Endothelial cell of umbilical vein (primary cell): ENCODE data around the gene SNX10. TPM values are rescaled to one million over a fixed set of nuclear protein-coding genes. Genes with fewer than 3 reads are reported as not detected.
A peak's percentile ranks its signal among the peaks of the same experiment; 100 is the strongest.

Source experiments
- BruUV-seq: library from RNA; stranded (reverse); fragments of 400-500 nt; replicated peaks from 2 replicates; lab custom pipeline; 2021; lab: Mats Ljungman, UMichigan
- CTCF ChIA-PET: fragments of 300-600, 350-600 bp; sonication (Branson Sonifier 250); formaldehyde crosslinking; loops from one replicate; lab custom pipeline; 2021; ENCODE audit warnings: antibody characterized with exemption, inconsistent platforms; lab: Charles Lee
- POLR2A ChIA-PET: fragments of 300-600, 350-600 bp; sonication (Branson Sonifier 250); formaldehyde crosslinking; loops from one replicate; lab custom pipeline; 2021; ENCODE audit warnings: antibody characterized with exemption, inconsistent platforms; lab: Charles Lee
- DNase-seq: peaks from one replicate; pipeline ENCODE4 v3.0.0-alpha.2; 2011; ENCODE audit warnings: low read depth, low spot score
- FAIRE-seq: peaks from 2 replicates; lab custom pipeline; 2011; peaks lifted over from hg19 to GRCh38; lab: Jason Lieb, UNC
- H2AFZ ChIP-seq: 2 replicates; pipeline ENCODE4 v1.6.0; 2012; ENCODE audit warnings: low read depth, low read length, control low read depth, inconsistent platforms
- H3K27ac ChIP-seq: 2 replicates; pipeline ENCODE4 v1.5.1; 2011; ENCODE audit warnings: low read depth, mild to moderate bottlenecking, control low read depth, low read length, moderate library complexity; ENCODE audit not compliant: insufficient read depth
- H3K27me3 ChIP-seq, 2 experiments: 2 replicates each; pipeline versions ENCODE4 v1.6.0 to v1.6.1; 2011; ENCODE audit warnings: low read length in 2 of 2, mixed read lengths in 1 of 2; ENCODE audit not compliant: control insufficient read depth in 2 of 2, insufficient read depth in 2 of 2
- H3K36me3 ChIP-seq, 2 experiments: 2 replicates in 1 of 2; 3 replicates in 1 of 2; pipeline ENCODE4 v1.5.1; 2011; ENCODE audit warnings: low read length in 2 of 2, mild to moderate bottlenecking in 1 of 2, moderate library complexity in 1 of 2; ENCODE audit not compliant: control insufficient read depth in 2 of 2, insufficient read depth in 2 of 2; ENCODE audit errors: extremely low read depth in 1 of 2
- H3K4me1 ChIP-seq: 3 replicates; pipeline ENCODE4 v1.5.1; 2011; ENCODE audit warnings: mild to moderate bottlenecking, low read length; ENCODE audit not compliant: control insufficient read depth, insufficient read depth; ENCODE audit errors: extremely low read depth
- H3K4me2 ChIP-seq: 2 replicates; pipeline ENCODE4 v1.6.1; 2011; ENCODE audit warnings: low read length, control low read depth, mixed read lengths; ENCODE audit not compliant: insufficient read depth
- H3K4me3 ChIP-seq, 3 experiments: fragments of 200-600 bp in 1 of 3; sonication (generic), shearing (Covaris generic) in 1 of 3; replicated peaks in 1 of 3; 2 replicates each; pipeline ENCODE4 v1.5.1; 2011 to 2016; ENCODE audit warnings: control low read depth in 3 of 3, low read length in 3 of 3, mild to moderate bottlenecking in 2 of 3, inconsistent platforms in 1 of 3, low read depth in 1 of 3, moderate library complexity in 1 of 3; ENCODE audit not compliant: insufficient read depth in 1 of 3
- H3K79me2 ChIP-seq: 2 replicates; pipeline ENCODE4 v1.6.0; 2012; ENCODE audit warnings: low read length, inconsistent platforms; ENCODE audit not compliant: control insufficient read depth, insufficient read depth
- H3K9ac ChIP-seq: replicated peaks from 2 replicates; pipeline ENCODE3; 2011; ENCODE audit warnings: low read length, control low read depth; ENCODE audit not compliant: insufficient read depth; ENCODE audit errors: extremely low read depth
- H3K9me1 ChIP-seq: replicated peaks from 3 replicates; pipeline ENCODE4 v1.6.0; 2011; ENCODE audit warnings: mild to moderate bottlenecking, low read length; ENCODE audit not compliant: control insufficient read depth, insufficient read depth; ENCODE audit errors: extremely low read depth
- H3K9me3 ChIP-seq: replicated peaks from 2 replicates; pipeline ENCODE4 v1.5.1; 2012; ENCODE audit warnings: low read length, inconsistent platforms; ENCODE audit not compliant: control insufficient read depth, insufficient read depth
- H4K20me1 ChIP-seq: replicated peaks from 2 replicates; pipeline ENCODE3; 2011; ENCODE audit warnings: mild to moderate bottlenecking, low read length; ENCODE audit not compliant: control insufficient read depth, insufficient read depth; ENCODE audit errors: extremely low read depth
- FOS ChIP-seq: IDR thresholded peaks from 2 replicates; pipeline ENCODE4 v1.6.1; 2011; ENCODE audit warnings: mild to moderate bottlenecking, low read length, moderate library complexity, borderline replicate concordance; ENCODE audit not compliant: insufficient read depth
- POLR2A ChIP-seq: IDR thresholded peaks from 2 replicates; pipeline ENCODE4 v1.6.1; 2012; ENCODE audit warnings: low read depth, mild to moderate bottlenecking, control low read depth, low read length
- dilution Hi-C: fragments of 300-500 bp; cut with MboI; formaldehyde crosslinking; loops from one replicate; pipeline ENCODE4 v1.15.0; 2019; ENCODE audit warnings: low sequenced_read_pairs; ENCODE audit not compliant: extremely low pct_ligation_motif_present
- intact Hi-C: fragments of 100-400 bp; cut with micrococcal nuclease; formaldehyde crosslinking; loops from one replicate; pipeline ENCODE4 v1.10.0; 2022
- polyA plus RNA-seq, 4 experiments: library from polyadenylated mRNA; depleted of rRNA in 3 of 4; stranded (reverse) in 3 of 4; unstranded in 1 of 4; fragments of >200 nt; gene quantifications; 2 replicates each; pipeline versions ENCODE4 v1.2.1 to v1.2.3, GENCODE V29; 2011 to 2012; ENCODE audit warnings: missing spikeins in 1 of 4
- total RNA-seq: library from RNA; stranded (reverse); gene quantifications from 2 replicates; pipeline ENCODE4 v1.2.3, GENCODE V29; 2021
- TF ChIP-seq, protein P1 (sequence below), 2 donors: IDR thresholded peaks; 1 replicate in 1 of 2; 2 replicates in 1 of 2; pipeline ENCODE4 v1.5.1; 2011; ENCODE audit warnings: low read length in 2 of 2, mild to moderate bottlenecking in 2 of 2, moderate library complexity in 2 of 2, control low read depth in 1 of 2, inconsistent platforms in 1 of 2, low read depth in 1 of 2; ENCODE audit not compliant: insufficient read depth in 1 of 2; ENCODE audit errors: extremely low read depth in 1 of 2

The SNX10 gene
- total and polyA plus RNA-seq, 2 donors (not counting 3 experiments of a cell fraction or from before 2014, with no cell fraction given), result 0.25 to 0.80 TPM

GRCh38 chr7:26363465-26363864, 71.8 kb downstream of the SNX10 start:
- Histone ChIP-seq H3K27me3 (peaks cover 0 to 8% of the 10 kb centered on the region in 2 experiments), H3K9me1 (no peaks in the 10 kb centered on the region), H2AFZ (no peak overlapping the region), H3K9me3 (no peaks in the 10 kb centered on the region), H3K27ac (no peak overlapping the region), H4K20me1 (no peaks in the 10 kb centered on the region), H3K9ac (no peak overlapping the region), H3K4me3 (no peak overlapping the region), H3K79me2 (no peaks in the 10 kb centered on the region), H3K4me1 (peaks cover 8% of the 10 kb centered on the region), H3K36me3 (no peaks in the 10 kb centered on the region), H3K4me2 (no peak overlapping the region)
- POLR2A ChIA-PET, result no interaction called here
- FAIRE-seq, result no peak
- DNase-seq, result no peak
- CTCF ChIA-PET, result interaction anchor here (1.7 to 7.9 kb wide), 4 partner anchors 211 to 468 kb away, joined by 3 to 304 read pairs (median 148); partner anchors contain the start of gene NFE2L3
- TF ChIP-seq POLR2A (no peak), FOS (no peak)
- intact Hi-C loops, result no loop called here
- BruUV-seq, result no TSS peak
- dilution Hi-C loops, result no loop called here

DNA sequence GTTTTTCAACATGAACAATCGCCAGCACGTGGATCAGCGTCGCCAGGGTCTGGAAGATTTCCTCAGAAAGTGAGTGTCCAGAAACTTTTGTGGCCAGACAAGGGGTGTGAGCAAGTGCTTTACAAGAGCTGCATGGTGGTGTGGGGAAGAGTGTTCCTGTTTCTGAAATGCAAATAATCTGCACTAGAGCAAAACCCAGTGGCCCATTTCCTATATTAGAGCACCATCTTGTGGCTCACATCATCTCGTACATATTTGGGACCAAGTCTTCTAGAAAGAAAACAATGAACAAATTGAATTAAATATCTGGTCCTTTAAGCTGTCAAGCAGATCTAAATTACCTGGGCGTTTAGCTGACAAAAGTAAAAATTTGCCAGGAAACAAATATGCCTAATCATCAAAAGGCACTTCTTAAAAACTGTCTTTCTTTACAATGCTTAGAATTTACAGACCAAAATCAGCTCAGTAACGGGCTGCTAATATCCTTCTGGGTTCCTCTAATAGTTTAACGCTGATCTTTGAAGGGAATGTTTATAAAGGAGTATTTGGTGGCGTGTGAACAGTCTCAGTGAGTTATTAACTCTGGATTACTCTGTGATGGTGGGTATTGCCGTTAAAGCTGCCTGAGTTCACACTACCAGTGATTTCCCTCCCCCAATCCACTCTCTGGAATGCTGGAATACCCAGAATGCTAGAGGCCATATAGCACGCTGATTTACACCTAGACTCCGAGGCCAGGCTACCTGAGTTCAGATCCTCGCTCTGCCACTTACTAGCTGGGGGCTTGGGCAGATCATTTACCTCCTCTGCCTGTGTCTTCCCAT, 73.6 kb downstream of the SNX10 start:
- H3K9ac ChIP-seq, result no peak overlapping the region
- peak; percentile 88 for DNase-seq
- peak overlapping the region; percentile 30 for H3K4me2 ChIP-seq
- CTCF ChIA-PET, result interaction anchor here (0.6 to 7.9 kb wide), 68 partner anchors 9 to 1148 kb away, joined by 3 to 304 read pairs (median 4); partner anchors contain the start of genes CBX3, HOXA5 and HOXA7
- H4K20me1 ChIP-seq, result no peaks in the 10 kb centered on the region
- TF ChIP-seq POLR2A, result no peak
- TF ChIP-seq, protein P1, sequence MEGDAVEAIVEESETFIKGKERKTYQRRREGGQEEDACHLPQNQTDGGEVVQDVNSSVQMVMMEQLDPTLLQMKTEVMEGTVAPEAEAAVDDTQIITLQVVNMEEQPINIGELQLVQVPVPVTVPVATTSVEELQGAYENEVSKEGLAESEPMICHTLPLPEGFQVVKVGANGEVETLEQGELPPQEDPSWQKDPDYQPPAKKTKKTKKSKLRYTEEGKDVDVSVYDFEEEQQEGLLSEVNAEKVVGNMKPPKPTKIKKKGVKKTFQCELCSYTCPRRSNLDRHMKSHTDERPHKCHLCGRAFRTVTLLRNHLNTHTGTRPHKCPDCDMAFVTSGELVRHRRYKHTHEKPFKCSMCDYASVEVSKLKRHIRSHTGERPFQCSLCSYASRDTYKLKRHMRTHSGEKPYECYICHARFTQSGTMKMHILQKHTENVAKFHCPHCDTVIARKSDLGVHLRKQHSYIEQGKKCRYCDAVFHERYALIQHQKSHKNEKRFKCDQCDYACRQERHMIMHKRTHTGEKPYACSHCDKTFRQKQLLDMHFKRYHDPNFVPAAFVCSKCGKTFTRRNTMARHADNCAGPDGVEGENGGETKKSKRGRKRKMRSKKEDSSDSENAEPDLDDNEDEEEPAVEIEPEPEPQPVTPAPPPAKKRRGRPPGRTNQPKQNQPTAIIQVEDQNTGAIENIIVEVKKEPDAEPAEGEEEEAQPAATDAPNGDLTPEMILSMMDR (IDR thresholded peaks at IDR 0.05; ENCODE audit: extremely low read depth in 1 of 2, insufficient read depth in 1 of 2, low read depth in 1 of 2, low read length in 2 of 2), result peak; percentile 56 to 60
- no TSS peak for BruUV-seq
- peaks cover 15% of the 10 kb centered on the region for H3K4me1 ChIP-seq
- H3K27me3 ChIP-seq, result peaks cover 0 to 8% of the 10 kb centered on the region in 2 experiments
- H3K27ac ChIP-seq, result no peak overlapping the region
- H3K4me3 ChIP-seq, result no peak overlapping the region
- H3K9me1 ChIP-seq, result no peaks in the 10 kb centered on the region
- H3K9me3 ChIP-seq, result no peaks in the 10 kb centered on the region
- dilution Hi-C loops (no loop called here), intact Hi-C loops (loop anchor here (1.0 to 5.0 kb wide), 7 partner anchors 88 to 510 kb away; partner anchors contain the start of gene NFE2L3)
- POLR2A ChIA-PET, result interaction anchor here (1.2 to 1.3 kb wide), 2 partner anchors 165 to 470 kb away, joined by 3 to 8 read pairs; no protein-coding TSS in a partner anchor
- peak; percentile 96 for FAIRE-seq
- no peaks in the 10 kb centered on the region for H3K79me2 ChIP-seq
- H3K36me3 ChIP-seq, result no peaks in the 10 kb centered on the region
- peak overlapping the region; percentile 4 for H2AFZ ChIP-seq
